Measurements from ENCODE around the gene SLC29A3.
"Not testable (repeated sequence)": the region's sequence is repeated elsewhere in the genome, so short reads cannot be mapped to it uniquely, and the experiment has no call there.

The SLC29A3 gene

DNA sequence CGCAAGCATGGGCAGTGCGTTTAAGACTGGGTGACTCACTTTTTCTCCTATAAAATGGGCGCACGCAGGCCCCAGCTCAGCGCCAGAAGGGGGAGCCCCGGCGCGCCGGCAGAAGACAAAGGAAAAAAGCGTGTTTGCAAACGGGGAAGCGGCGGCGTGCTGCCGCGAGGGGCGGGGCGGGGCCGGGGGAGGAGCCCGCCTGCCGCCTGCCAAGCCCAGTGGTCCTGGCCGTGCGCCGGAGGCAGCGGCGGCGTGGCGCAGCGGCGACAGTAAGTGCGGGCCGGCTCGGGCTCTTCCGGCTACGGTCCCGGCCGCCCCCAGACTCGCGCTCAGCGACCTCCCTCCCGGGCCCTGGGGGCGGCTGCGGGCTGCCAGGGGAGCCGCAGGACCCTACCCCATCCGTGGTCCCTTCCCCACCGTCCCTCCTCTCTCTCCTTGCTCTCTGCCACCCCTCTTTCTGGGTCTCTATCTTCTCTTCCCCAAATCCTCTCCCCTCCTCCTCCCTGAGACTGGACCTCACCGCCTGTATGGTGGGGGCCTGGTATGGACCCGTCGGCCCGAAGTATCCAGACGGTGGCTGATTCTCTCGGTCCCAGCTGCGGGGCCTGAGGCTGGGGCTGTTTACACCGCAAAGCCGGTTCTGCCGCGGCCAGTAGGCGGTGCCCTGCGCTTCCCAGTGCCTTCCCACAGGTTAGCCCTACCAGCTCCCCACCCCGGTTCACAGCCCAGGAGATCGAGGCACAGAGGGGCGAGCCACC lies at the start of gene SLC29A3:
SLC29A3 (plus strand) TSS at position 218 of the 758 bp plus-strand sequence; CDS start at position 269, 51 bp downstream.
- no peak within 1 kb of the TSS for H3K27ac ChIP-seq
- DNase-seq (ENCODE audit: low read depth, low spot score): no peak

DNA sequence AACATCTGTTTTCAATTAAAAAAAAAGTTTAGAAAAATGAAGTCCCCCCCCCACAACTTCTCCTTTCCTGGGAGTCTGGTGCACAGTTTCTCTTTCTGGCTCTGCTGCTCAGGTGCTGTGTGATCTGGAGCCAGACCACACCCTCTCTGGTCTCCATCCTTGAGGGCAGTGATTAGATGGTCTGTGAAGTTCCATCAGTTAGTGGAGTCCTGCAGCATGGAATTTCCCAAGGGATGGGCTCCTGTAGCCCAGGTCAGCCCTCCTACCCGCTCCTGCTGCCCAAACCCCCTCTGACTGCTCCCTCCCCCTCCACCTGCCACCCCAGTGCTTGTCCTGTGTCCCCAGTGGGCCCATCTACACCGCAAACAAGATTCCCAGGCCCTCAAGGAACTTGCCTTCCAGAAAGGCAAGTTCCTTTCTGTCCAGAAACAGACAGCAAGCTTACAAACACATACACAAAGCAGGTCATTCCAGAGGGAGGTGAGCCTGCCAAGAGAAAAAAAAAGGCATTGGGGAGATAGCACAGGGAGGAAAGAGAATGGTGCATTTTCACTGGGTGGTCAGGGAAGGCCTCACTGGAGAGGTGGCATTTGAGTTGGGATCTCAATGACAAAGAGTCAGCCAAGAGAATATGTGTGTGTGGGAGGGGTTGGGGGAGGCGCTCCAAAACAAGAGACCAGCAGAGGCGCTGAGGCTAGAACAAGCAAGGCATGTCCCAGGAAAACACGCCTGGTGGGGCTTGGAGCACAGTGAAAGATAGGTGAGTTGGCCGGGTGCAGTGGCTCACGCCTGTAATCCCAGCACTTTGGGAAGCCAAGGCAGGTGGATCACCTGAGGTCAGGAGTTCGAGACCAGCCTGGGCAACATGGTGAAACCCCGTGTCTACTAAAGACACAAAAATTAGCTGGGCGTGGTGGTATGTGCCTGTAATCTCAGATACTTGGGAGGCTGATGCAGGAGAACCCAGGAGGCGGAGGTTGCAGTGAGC lies 49.5 kb upstream of the SLC29A3 start:
- H3K27ac ChIP-seq: peak overlapping the region; percentile 84
- no peak for DNase-seq (ENCODE audit: low read depth, low spot score)

DNA sequence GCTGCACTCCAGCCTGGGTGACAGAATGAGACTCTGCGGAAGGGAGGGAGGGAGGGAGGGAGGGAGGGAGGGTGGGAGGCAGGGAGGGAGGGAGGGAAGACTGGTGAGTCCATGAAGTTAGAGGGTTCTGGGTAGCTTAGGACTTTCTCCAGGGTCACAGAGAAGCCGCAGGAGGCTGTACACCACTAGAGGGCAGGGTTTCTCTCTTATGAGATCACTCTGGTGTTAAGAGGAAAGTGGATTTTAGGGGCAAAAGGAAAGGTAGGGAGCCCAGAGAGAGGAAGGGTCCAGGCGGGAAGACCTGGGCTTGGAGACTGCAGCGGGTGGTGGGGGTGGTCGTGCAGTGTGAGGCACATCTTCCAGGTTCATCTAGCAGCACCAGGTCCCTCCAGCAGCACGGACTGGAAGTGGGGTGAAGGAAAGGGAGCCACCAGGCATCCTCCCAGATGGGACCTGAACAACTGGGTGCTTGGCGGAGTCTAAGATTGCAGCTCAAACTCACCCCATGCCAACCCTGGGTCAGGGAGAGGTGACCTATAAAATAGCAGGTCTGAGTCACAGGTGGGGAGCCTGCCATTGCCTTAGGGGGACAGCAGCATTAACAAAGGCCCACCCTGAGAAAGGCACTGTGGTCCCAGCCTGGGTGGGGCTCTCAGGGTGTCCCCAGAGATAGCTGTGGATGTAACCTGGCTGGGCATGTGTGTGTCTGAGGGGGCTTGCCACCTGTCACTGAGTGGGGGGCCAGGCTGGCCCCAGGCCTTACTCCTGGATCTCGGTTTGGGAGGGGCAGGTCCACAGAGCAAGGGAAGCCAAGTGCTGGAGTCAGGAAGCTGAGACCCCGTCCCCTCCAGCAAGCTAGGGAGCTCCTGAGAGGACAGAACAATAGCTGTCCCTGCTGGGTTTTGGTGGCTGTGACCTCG lies 48.5 kb upstream of the SLC29A3 start:
- peak overlapping the region; percentile 84 for H3K27ac ChIP-seq
- DNase-seq (ENCODE audit: low read depth, low spot score): no peak

DNA sequence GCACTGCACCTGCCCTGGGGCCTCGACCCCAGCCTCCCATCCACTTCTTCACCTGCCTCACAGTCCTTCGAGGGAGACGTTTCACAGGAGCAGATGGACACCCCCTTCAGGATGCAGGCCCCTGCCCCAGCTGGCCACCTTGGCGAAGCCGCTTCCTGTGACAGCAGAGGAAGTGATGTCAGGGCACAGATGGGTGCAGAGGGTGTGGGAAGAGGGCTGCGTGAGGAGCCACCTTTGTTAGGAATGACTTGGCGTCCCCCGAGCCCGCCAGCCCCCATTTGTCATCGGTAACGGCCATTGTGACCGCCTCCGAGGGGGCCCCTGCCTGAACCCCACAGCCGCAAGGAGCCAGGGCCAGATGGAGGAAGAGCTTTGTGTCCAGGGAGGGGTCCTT lies 47.4 kb upstream of the SLC29A3 start:
- no peak for DNase-seq (ENCODE audit: low read depth, low spot score)
- H3K27ac ChIP-seq: no peak overlapping the region

DNA sequence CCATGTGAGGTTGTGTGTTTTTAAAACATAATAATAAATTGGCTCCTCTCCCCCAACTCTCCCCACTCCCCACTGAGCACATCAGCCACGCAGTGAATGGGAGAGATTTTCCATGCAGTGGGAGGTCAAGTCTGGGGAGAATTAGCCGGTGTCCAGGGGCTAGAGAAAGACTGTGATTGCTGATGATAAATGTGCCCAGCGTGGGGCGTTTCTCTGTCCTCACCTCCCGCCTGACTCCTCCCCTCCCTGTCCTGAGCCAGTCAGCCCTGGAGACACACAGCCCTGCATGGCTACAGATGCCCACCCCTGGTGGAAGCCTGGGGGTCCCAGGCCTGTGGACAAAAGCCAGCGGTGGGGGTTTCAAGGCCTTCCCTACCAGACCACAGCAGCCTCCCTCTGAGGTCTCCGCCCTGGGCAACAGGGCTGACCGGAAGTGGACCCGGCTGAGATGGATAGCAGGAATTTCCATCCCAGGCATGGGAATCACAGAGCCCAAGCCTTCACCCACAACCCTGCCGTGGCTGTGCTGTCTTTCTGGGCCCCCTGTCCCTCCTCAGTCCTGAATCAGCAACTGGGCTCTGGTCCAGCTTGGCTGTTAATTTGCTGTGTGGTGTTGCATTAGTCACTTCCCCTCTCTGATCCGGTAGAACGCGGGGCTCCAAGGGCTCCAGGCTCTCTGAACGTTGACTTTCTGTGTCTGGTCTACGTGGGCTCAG lies 46.8 kb upstream of the SLC29A3 start:
- DNase-seq (ENCODE audit: low read depth, low spot score): no peak
- H3K27ac ChIP-seq: no peak overlapping the region

DNA sequence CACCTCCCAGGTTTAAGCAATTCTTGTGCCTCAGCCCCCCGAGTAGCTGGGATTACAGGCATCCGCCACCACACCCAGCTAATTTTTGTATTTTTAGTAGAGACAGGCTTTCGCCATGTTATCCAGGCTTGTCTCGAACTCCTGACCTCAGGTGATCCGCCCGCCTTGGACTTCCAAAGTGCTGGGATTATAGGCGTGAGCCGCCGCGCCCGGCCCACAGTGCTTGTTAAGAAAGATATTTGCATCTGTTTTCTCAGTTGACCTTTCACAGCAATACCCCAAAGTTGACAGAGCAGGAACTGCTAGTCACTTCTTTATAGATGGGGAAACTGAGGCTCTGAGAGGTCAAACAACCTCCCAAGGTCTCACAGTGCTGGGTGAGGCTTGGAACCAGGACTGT lies 46.1 kb upstream of the SLC29A3 start:
- H3K27ac ChIP-seq: not testable (repeated sequence)

DNA sequence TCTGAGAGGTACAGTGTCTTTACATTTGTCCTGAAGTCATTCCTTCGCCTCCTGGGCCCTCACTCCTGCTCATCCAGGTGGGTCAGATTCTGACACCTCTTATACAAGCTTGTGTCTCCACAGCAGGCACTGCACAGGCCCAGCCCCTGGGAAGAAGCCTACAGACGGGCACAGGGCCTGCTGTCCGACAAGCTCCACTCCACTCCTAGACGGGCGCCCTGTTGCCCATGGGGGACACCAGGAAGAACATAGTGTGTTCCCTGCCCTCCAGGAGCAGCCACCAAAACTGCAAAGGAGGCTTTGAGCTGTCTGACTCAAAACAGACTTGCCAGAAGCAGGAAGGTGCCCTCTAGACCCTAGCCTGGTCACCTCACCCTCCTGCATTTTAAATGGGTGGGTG lies 45.6 kb upstream of the SLC29A3 start:
- no peak for DNase-seq (ENCODE audit: low read depth, low spot score)

More for the DNA sequence above, 46.1 kb upstream of the SLC29A3 start:
- DNase-seq (ENCODE audit: low read depth, low spot score): not testable (repeated sequence)

DNA sequence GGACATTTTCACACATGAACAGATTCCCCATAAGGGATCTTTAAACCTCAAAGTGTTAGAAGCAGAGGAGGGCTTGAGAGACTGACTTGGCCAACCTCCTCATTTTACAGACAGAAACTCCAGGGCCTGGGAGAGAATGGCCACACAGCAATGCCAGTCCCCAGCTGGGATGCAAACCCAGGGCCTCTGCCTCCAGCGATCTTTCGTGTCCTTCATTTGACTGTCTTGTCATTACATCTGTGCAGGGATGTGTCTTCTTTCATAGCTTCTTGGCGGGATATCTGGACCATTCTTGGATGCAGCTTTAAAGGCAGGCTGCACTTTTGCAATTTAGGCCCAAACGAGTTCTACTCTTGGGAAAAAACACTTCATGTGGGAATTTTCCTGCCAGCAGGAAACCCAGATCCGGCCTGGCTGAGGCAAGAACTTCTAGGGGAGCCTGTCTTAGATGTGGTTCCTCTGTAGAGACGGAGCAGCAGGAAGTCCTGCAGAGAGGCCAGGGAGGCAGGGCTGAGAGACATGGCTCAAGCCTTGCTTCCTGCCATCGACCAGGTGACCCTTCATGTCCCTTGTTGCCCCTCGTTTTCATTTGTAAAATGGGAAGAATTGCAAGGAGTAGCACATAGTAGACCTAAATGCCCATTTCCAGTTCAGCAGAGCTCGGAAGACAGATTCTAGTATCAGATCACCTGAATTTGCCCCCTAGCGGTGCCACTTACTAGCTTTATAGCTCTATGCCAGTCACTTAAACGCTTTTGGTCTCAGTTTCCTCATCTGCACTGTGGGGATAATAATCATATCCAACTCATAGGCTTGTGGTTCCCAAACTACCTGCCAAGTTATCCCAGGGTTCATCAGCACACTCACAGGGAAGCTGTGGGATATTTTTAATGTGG lies 43.9 kb upstream of the SLC29A3 start:
- no peak for DNase-seq (ENCODE audit: low read depth, low spot score)
- no peak overlapping the region for H3K27ac ChIP-seq

More for the DNA sequence above, 45.6 kb upstream of the SLC29A3 start:
- H3K27ac ChIP-seq: no peak overlapping the region

DNA sequence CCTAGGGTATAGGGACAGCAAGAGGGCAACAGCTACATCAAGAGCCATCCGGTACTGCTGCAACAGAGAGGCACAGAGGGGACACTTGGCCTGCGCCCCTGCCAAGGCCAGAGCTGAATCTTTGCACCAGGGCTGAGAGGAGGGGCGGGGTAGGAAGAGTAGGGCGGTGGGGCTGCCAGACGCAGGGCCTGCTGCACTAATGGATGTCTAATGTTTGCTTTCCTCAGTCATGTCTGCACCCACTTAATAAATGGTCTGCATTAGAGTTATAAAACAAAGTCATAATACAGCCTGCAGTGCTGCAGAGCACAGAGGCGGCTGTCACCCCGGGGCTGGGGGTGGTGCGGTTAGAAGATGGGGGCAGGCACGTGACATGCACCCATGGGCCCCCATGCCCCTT lies 42.2 kb upstream of the SLC29A3 start:
- no peak for DNase-seq (ENCODE audit: low read depth, low spot score)
- H3K27ac ChIP-seq: no peak overlapping the region

DNA sequence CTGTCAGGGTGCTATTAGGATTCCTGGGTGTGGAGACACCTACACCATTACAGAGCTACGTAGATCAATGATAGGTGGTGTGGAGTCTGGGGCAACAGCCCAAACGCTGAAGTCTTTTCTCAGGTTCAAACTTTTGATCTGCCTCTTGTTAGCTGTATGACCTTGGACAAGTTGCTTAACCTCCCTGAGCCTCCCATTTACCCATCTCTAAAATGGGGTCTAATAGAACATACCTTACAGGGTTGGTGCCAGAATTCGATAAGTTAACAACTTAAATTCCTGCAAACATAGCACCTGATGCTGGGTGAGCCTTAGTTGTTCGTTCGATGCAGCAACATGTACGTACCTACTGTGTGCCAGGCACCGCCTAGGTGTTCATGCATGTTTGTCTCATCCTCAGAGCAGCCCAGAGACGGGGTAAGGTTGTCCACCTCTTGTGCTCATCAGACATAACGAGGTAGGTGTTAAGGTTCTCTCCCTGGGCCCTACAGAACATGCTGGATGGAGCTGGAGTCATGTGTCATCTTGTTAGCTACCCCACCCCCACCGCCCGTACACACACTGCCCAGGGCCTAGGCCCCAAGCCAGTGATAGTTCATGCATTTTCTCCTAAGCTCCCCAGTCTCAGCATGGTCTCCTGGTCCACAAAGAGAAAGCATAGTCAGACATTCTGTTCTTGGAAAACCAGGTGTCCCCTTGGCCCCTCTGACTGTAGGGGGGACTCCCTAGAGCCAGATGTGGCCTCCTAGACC lies 41.0 kb upstream of the SLC29A3 start:
- DNase-seq (ENCODE audit: low read depth, low spot score): no peak
- H3K27ac ChIP-seq: no peak overlapping the region

DNA sequence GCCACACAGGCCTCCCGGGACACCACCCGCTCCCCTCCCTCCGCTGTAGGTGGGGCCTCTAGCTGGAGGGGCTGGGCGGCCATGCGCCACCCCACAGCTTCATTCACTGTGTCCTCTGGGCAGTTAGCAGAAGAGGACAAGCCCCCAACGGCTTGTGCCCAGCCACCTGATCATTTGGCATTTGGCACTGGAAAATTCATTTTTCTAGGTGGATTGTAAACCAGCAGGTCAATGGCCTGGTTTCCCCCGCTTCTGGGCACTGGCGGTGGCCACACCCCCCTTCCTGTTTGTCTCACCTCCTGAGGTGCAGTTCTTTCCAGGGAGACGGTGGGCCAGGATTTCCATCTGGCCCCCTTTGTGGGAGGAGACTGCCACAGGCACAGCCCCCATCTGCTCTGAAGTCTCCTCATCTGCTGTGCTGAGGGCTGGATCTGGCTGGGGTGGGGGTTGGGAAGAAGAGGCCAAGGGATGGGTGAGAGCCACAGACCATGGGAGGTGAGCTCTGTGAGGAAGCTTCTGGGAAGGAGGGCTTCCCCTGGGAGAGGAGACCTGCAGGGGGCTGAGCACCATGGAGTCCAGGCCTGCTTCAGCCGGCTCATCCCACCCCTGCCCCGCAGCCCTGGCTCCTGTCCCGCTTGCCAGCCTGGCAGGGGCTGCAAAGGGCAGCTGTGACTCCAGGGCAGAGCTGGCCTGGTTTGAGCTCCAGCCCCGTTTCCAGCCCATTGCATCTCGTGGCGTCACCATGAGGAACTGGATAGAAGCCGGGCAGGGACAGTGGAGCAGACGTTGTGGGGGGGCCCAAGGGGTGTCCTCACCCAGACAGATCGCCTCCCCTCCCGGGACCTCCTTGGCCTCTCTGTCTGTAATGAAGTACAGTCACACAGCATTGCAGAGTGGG lies 40.1 kb upstream of the SLC29A3 start:
- no peak for DNase-seq (ENCODE audit: low read depth, low spot score)
- H3K27ac ChIP-seq: no peak overlapping the region

DNA sequence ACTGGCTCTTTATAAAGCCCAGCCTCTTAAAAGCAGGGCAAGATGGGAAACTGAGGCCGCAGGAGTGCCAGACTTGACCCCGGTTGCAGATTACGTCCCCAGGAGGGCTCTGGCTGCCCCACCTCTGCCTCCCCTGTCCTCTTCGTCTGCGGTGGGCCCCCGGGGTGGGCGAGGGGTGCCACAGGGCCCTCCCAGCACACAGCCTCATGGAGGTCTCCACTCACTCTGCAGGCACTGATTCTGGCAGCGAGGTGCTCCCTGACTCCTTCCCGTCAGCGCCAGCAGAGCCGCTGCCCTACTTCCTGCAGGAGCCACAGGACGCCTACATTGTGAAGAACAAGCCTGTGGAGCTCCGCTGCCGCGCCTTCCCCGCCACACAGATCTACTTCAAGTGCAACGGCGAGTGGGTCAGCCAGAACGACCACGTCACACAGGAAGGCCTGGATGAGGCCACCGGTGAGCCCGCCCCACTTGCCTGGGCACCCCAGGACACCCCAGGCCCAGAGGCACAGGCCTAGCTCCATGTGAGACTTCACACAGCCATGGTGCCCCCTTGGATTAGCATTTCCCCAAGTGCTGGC lies 39.4 kb upstream of the SLC29A3 start:
- no peak overlapping the region for H3K27ac ChIP-seq
- no peak for DNase-seq (ENCODE audit: low read depth, low spot score)

DNA sequence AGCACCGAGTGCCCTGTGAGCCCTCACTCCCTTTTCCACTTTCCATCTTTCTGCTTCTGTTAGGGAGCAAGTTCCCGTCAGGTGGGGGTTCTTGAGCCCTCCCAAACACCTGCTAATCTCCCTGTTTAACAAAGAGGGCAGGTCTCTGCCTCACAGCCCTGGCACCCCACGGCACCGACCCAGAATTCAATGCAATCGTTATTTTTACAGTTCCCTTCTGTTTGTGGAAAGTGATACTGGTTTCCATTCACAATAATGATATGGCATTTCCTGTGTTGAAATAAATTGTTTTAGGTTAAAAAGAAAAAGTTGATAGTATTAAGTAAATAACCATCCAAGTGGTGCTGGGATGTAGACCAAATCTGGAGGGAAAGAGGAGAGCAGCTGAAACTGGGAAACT lies 38.8 kb upstream of the SLC29A3 start:
- DNase-seq (ENCODE audit: low read depth, low spot score): no peak
- no peak overlapping the region for H3K27ac ChIP-seq

DNA sequence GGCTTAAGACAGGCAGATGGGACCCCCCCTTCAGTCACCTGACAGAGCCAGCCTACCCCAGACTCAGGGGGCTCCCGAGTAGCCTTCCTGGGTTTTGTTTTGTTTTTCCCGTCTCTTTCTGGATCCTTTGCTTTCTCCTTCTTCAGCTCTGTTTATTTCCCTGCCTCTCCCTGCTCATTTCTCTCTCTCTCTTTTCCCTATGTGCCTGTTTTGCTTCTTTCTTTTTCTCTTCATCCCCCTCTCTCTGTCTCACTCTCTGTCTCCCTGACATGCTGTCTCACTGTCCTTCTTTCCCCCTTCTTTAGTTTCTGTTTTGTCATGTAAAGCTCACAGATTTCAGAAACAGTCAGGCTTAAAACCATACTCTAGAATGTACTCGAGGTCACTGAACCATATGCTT lies 38.2 kb upstream of the SLC29A3 start:
- DNase-seq (ENCODE audit: low read depth, low spot score): no peak
- no peak overlapping the region for H3K27ac ChIP-seq

DNA sequence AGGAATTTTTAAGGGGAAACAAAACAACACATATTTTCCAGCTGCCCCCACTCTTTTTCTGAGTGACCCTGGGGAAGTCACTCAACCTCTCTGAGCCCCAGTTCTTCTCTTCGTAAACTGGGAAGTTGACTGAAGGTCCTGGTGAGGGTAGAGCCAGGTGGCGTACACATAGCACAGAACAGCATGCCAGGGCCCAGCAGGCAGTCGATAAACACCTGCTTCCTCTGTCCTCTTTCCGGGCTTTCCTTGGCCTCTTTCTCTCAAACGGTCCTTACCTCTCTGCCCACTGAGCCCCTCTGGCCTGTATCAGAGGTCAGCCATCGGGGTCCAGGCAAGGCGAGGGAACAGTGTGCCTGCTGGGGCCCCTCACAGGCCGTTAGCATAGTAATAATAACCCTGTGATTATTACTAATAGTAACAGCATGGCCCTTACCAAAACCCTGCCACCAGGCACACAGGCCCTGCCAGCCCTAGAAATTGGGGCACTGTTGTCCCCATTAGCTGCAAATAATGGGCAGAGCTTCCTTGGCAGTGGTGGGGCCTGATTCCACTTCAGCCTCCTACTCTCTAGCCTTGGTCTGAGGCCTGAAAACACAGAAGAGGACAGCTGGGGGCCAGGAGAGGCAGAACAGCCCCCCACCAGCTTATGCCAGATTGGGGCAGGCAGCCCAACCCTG lies 37.3 kb upstream of the SLC29A3 start:
- H3K27ac ChIP-seq: no peak overlapping the region
- no peak for DNase-seq (ENCODE audit: low read depth, low spot score)

DNA sequence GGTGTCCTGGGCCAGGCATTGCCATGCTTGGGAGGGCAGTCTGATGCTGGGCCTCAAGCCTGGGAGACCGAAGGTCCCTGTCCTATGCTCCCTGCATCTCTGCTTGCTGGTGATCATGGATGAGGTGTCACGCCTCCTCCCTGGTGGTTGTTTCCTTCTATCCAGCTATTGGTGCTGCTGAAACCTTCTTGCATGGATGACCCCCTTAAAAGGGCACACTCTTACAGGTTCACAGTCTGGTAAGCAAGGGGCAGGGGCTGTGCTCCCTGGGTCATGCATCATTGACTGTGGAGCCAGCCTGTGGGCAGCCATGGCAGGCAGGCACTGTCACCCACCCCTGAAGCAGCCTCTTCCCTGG lies 36.8 kb upstream of the SLC29A3 start:
- H3K27ac ChIP-seq: no peak overlapping the region

More for the DNA sequence above, 36.8 kb upstream of the SLC29A3 start:
- DNase-seq (ENCODE audit: low read depth, low spot score): no peak

Measured in epithelial cell of prostate (primary cell).